ENCODE results near the gene FCN3.
"Not testable (repeated sequence)": the region's sequence is repeated elsewhere in the genome, so short reads cannot be mapped to it uniquely, and the experiment has no call there.

FCN3 gene

GRCh38 chr1:27397110-27397509 lies 22.5 kb upstream of the FCN3 start:
- peaks cover 47% of the 10 kb centered on the region for H3K4me1 ChIP-seq (ENCODE audit: control insufficient read depth, insufficient read depth, low read length)
- no peaks in the 10 kb centered on the region for H3K9me3 ChIP-seq (ENCODE audit: control insufficient read depth, low read length)
- no peaks in the 10 kb centered on the region for H3K27me3 ChIP-seq (ENCODE audit: control insufficient read depth, insufficient read depth, low read length)
- H3K9ac ChIP-seq (ENCODE audit: low read length): no peak overlapping the region
- no peaks in the 10 kb centered on the region for H3K36me3 ChIP-seq (ENCODE audit: control insufficient read depth, insufficient read depth, low read length)
- H3K4me3 ChIP-seq (ENCODE audit: low read length): no peak overlapping the region

- no peaks in the 10 kb centered on the region for H3K27me3 ChIP-seq (ENCODE audit: control insufficient read depth, insufficient read depth, low read length)
- H3K4me3 ChIP-seq (ENCODE audit: low read length): no peak overlapping the region
- no peak overlapping the region for H3K9ac ChIP-seq (ENCODE audit: low read length)
- H3K36me3 ChIP-seq (ENCODE audit: control insufficient read depth, insufficient read depth, low read length): no peaks in the 10 kb centered on the region
- peaks cover 43% of the 10 kb centered on the region for H3K4me1 ChIP-seq (ENCODE audit: control insufficient read depth, insufficient read depth, low read length)
- no peaks in the 10 kb centered on the region for H3K9me3 ChIP-seq (ENCODE audit: control insufficient read depth, low read length)
Measured at GRCh38 chr1:27395441-27396195, 21.0 kb upstream of the FCN3 start.

GRCh38 chr1:27394925-27395324 lies 20.3 kb upstream of the FCN3 start:
- Histone ChIP-seq H3K36me3 (ENCODE audit: control insufficient read depth, insufficient read depth, low read length) (no peaks in the 10 kb centered on the region), H3K4me1 (ENCODE audit: control insufficient read depth, insufficient read depth, low read length) (peaks cover 36% of the 10 kb centered on the region), H3K27me3 (ENCODE audit: control insufficient read depth, insufficient read depth, low read length) (no peaks in the 10 kb centered on the region), H3K9ac (ENCODE audit: low read length) (no peak overlapping the region), H3K4me3 (ENCODE audit: low read length) (no peak overlapping the region), H3K9me3 (ENCODE audit: control insufficient read depth, low read length) (no peaks in the 10 kb centered on the region)

GRCh38 chr1:27394282-27394658 lies 19.6 kb upstream of the FCN3 start:
- Histone ChIP-seq H3K4me1 (ENCODE audit: control insufficient read depth, insufficient read depth, low read length) (peaks cover 30% of the 10 kb centered on the region), H3K27me3 (ENCODE audit: control insufficient read depth, insufficient read depth, low read length) (no peaks in the 10 kb centered on the region), H3K9me3 (ENCODE audit: control insufficient read depth, low read length) (no peaks in the 10 kb centered on the region), H3K9ac (ENCODE audit: low read length) (no peak overlapping the region), H3K36me3 (ENCODE audit: control insufficient read depth, insufficient read depth, low read length) (no peaks in the 10 kb centered on the region), H3K4me3 (ENCODE audit: low read length) (no peak overlapping the region)

- H3K4me1 ChIP-seq (ENCODE audit: control insufficient read depth, insufficient read depth, low read length): peaks cover 25% of the 10 kb centered on the region
- H3K36me3 ChIP-seq (ENCODE audit: control insufficient read depth, insufficient read depth, low read length): no peaks in the 10 kb centered on the region
- H3K9me3 ChIP-seq (ENCODE audit: control insufficient read depth, low read length): no peaks in the 10 kb centered on the region
- no peak overlapping the region for H3K4me3 ChIP-seq (ENCODE audit: low read length)
- H3K27me3 ChIP-seq (ENCODE audit: control insufficient read depth, insufficient read depth, low read length): no peaks in the 10 kb centered on the region
- no peak overlapping the region for H3K9ac ChIP-seq (ENCODE audit: low read length)
Measured at GRCh38 chr1:27393641-27394281, 19.1 kb upstream of the FCN3 start.

GRCh38 chr1:27392778-27393635 lies 18.4 kb upstream of the FCN3 start:
- H3K4me1 ChIP-seq (ENCODE audit: control insufficient read depth, insufficient read depth, low read length): peaks cover 20% of the 10 kb centered on the region

GRCh38 chr1:27392096-27392777 lies 17.6 kb upstream of the FCN3 start, which contains the start of gene GPR3:
GPR3 (plus strand) TSS chr1:27392622; CDS start chr1:27393799, 1,177 bp downstream.
- no peaks in the 10 kb centered on the region for H3K36me3 ChIP-seq (ENCODE audit: control insufficient read depth, insufficient read depth, low read length)
- H3K4me1 ChIP-seq (ENCODE audit: control insufficient read depth, insufficient read depth, low read length): peaks cover 20% of the 10 kb centered on the region
- no peak within 1 kb of the TSS for H3K4me3 ChIP-seq (ENCODE audit: low read length)
- H3K9ac ChIP-seq (ENCODE audit: low read length): peak within 1 kb of the TSS; percentile 56
- H3K9me3 ChIP-seq (ENCODE audit: control insufficient read depth, low read length): no peaks in the 10 kb centered on the region
- H3K27me3 ChIP-seq (ENCODE audit: control insufficient read depth, insufficient read depth, low read length): no peaks in the 10 kb centered on the region

More at GRCh38 chr1:27392778-27393635, 18.4 kb upstream of the FCN3 start:
- Histone ChIP-seq H3K9me3 (ENCODE audit: control insufficient read depth, low read length) (no peaks in the 10 kb centered on the region), H3K36me3 (ENCODE audit: control insufficient read depth, insufficient read depth, low read length) (no peaks in the 10 kb centered on the region), H3K9ac (ENCODE audit: low read length) (peak overlapping the region; percentile 56), H3K27me3 (ENCODE audit: control insufficient read depth, insufficient read depth, low read length) (no peaks in the 10 kb centered on the region), H3K4me3 (ENCODE audit: low read length) (no peak overlapping the region)

GRCh38 chr1:27391511-27392095 lies 17.0 kb upstream of the FCN3 start:
- H3K4me3 ChIP-seq (ENCODE audit: low read length): no peak overlapping the region
- H3K9ac ChIP-seq (ENCODE audit: low read length): peak overlapping the region; percentile 8
- no peaks in the 10 kb centered on the region for H3K27me3 ChIP-seq (ENCODE audit: control insufficient read depth, insufficient read depth, low read length)
- H3K36me3 ChIP-seq (ENCODE audit: control insufficient read depth, insufficient read depth, low read length): no peaks in the 10 kb centered on the region
- peaks cover 20% of the 10 kb centered on the region for H3K4me1 ChIP-seq (ENCODE audit: control insufficient read depth, insufficient read depth, low read length)
- no peaks in the 10 kb centered on the region for H3K9me3 ChIP-seq (ENCODE audit: control insufficient read depth, low read length)

- H3K9ac ChIP-seq (ENCODE audit: low read length): no peak overlapping the region
- H3K36me3 ChIP-seq (ENCODE audit: control insufficient read depth, insufficient read depth, low read length): no peaks in the 10 kb centered on the region
- H3K4me1 ChIP-seq (ENCODE audit: control insufficient read depth, insufficient read depth, low read length): peaks cover 21% of the 10 kb centered on the region
- no peaks in the 10 kb centered on the region for H3K27me3 ChIP-seq (ENCODE audit: control insufficient read depth, insufficient read depth, low read length)
- no peaks in the 10 kb centered on the region for H3K9me3 ChIP-seq (ENCODE audit: control insufficient read depth, low read length)
- H3K4me3 ChIP-seq (ENCODE audit: low read length): no peak overlapping the region
Measured at GRCh38 chr1:27388337-27389005, 13.8 kb upstream of the FCN3 start.

GRCh38 chr1:27384797-27385196 lies 10.2 kb upstream of the FCN3 start:
- peaks cover 16% of the 10 kb centered on the region for H3K4me1 ChIP-seq (ENCODE audit: control insufficient read depth, insufficient read depth, low read length)
- peaks cover 14% of the 10 kb centered on the region for H3K27me3 ChIP-seq (ENCODE audit: control insufficient read depth, insufficient read depth, low read length)
- not testable (repeated sequence) for H3K9me3 ChIP-seq (ENCODE audit: control insufficient read depth, low read length); H3K4me3 ChIP-seq (ENCODE audit: low read length); H3K36me3 ChIP-seq (ENCODE audit: control insufficient read depth, insufficient read depth, low read length); H3K9ac ChIP-seq (ENCODE audit: low read length)

GRCh38 chr1:27383661-27384060 lies 9.0 kb upstream of the FCN3 start:
- Histone ChIP-seq H3K4me3 (ENCODE audit: low read length) (no peak overlapping the region), H3K36me3 (ENCODE audit: control insufficient read depth, insufficient read depth, low read length) (no peaks in the 10 kb centered on the region), H3K9me3 (ENCODE audit: control insufficient read depth, low read length) (no peaks in the 10 kb centered on the region), H3K27me3 (ENCODE audit: control insufficient read depth, insufficient read depth, low read length) (peaks cover 14% of the 10 kb centered on the region), H3K9ac (ENCODE audit: low read length) (no peak overlapping the region), H3K4me1 (ENCODE audit: control insufficient read depth, insufficient read depth, low read length) (peaks cover 20% of the 10 kb centered on the region)

Data from mucosa of stomach (tissue), 1 donor.